HuH-7.5 (cell line): ENCODE results near the gene ACOX3.

Experiments
- DNase-seq: peaks from one replicate; pipeline ENCODE4 v3.0.0; 2011; ENCODE audit warnings: low spot score

Gene ACOX3

DNA sequence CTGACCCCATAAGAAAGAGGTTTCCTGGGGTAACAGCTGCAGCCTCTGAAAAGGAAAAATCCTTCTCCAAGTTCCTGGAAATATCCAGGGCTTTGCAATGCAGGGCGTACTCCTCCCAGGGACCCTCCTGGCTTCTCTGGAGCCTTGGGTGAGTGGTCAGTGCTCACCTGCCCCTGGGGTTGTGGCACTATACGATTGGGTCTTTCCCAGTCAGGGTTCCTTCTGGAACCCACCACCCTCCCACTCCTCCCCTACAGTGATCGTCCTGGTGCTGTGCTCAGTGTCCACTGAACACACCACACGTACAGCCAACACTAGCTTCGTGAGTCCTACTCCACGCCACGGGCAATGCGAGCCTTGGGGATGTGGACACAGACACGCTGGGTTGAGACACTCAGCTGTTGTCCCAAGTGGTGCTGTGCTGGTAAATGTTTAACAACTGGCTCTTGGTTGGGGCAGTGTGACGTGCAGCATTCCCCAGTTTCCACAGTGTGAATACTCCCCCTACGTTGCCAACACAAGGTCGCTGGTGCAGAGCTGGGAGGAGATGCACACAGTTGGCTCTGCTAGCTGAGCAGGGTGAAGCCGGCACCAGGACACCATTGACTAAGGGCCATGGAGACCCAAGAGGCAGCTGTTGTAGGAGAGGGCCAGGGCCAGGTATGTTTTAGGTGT, 105.6 kb downstream of the ACOX3 start:
- DNase-seq: no peak

DNA sequence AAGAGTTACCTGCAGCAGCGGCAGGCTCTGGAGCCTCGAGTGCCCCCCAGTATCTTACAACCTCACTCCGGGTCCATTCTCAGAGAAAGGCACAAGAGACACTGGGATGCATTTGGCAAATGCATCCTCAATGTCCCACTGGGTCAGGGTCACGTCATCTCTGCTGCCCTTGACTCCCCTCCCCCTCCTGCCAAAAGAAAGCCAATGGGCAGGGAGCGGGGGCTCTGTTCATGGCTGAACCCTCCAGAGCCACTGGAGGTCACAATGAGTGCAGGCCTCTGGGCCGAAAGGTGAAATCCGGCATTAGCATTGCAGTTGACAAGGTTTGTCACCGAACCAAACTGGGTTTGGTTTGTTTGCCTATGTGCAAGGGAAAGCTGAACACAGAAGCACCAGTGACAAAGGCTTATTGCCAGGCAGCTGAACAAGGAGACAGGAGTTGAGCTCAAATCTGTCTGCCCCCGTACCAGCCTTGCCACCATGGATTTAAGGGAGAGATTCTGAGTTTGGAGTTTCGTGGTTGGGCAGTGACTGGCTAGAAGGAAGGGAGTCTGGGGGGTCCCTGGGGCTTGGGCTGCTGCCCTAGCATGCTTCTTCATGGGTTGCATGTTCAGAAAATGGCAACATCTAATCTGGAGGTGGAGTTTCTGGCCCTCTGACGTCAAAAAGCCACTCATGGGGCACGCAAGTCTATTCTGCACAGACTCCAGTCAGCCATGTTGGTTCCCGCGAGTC, 106.6 kb downstream of the ACOX3 start:
- no peak for DNase-seq

DNA sequence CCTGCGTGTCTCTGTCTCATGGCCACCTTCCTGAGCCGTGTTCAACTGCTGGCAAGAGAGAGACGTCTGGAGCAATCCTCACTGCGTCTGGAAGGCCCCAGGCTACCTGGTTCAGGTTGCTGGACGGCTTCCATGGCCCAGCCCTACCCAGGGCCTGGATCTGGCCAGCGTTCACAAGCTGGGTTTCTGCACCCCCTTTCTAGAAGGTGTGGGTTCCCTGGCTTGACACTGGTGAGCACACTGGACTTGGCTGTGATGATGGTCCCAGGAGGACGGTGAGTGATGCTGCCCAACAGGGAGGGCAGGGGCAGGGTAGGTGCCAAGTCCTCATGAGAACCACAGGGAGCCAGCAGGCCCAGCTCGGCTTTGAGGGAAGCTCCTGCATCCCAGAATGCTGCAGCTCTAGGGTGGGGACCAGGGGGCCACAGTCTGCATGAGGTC, 107.6 kb downstream of the ACOX3 start:
- no peak for DNase-seq

DNA sequence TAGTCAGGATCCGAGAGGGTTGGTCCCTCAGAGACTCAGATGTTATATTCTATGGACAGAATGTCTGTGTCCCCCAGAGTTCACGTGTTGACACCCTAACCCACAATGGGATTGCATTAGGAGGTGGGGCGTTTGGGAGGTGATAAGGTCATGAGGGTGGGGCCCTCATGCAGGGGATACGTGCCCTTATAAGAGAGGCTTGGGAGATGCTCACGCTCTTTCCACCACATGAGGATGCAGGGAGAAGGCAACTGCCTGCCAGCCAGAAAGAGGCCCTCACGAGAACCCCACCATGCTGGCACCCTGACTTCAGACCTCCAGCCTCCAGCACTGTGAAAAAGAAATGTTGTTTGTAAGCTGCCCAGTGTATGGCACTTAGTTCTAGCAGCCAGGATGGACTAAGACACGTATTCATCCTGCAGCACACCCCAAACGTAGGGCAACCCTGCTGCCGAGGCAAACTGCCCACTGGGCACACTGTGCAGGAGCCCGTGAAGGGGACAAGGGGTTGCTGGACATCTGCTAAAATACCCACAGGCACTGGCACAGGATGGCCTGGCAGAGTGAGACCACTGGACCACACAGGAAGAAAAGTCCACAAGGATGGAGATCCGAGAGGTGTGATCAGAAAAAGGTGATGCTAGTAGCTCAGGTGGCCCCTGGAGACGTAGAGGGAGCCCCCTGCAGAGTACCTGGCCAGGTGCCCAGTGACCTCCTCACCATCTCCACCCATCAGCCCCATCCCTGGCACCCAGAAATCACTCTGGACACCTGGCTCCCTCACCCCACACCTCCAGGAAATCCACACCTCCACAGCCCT, 108.3 kb downstream of the ACOX3 start:
- no peak for DNase-seq

DNA sequence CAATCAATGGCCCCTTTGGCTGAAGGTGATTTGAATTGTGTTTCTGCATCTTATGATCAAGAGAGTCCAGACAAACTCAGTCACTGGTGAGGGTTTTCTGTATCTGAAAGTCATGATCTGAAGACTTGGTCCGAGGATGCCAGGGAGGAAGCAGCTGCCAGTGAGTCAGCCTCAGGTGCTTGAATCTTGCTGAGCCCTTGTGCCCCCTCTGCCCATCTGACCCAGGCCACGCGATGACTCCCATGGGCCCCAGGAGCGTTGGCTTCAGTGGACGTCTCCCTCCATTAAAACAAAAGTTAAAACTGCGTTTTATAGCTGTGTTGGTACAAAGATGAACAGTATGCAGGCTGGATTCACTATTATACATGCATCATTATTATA, 109.0 kb downstream of the ACOX3 start:
- DNase-seq: no peak

DNA sequence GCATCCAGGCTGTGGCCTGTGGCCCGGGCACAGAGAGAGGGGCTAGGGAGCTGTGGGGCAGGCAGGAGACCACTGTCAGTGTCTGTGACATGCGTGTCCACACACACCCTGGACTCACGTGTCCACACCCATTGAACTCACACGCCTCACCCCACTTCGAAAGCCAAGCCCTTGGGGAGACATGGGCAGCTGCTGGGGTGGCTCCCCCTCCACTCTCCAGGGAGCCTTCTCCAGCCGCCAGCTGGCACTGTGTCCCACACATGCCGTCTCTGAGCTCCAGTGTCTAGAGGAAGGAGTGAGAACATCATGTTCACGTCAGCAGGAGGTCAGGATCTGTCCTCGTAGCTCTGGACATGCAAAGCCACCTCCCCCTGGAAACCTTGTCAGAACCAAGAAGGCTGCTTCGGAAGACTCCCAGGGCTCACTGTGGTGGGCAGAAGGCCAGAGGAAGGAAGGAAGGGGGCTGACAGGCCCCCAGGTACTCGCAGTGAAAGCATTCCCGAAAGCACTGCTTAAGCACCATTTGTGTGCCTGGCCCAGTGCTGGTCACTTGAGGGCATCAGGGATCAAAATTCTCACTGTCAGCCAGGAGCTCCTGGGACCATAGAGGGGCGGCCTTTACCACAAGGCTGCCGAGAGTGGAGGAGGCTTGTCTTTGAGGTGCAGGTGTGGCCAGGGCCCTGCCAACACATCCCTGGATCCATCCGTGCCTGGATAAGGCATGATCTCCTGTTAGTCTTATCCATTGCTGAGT, 109.5 kb downstream of the ACOX3 start:
- no peak for DNase-seq

DNA sequence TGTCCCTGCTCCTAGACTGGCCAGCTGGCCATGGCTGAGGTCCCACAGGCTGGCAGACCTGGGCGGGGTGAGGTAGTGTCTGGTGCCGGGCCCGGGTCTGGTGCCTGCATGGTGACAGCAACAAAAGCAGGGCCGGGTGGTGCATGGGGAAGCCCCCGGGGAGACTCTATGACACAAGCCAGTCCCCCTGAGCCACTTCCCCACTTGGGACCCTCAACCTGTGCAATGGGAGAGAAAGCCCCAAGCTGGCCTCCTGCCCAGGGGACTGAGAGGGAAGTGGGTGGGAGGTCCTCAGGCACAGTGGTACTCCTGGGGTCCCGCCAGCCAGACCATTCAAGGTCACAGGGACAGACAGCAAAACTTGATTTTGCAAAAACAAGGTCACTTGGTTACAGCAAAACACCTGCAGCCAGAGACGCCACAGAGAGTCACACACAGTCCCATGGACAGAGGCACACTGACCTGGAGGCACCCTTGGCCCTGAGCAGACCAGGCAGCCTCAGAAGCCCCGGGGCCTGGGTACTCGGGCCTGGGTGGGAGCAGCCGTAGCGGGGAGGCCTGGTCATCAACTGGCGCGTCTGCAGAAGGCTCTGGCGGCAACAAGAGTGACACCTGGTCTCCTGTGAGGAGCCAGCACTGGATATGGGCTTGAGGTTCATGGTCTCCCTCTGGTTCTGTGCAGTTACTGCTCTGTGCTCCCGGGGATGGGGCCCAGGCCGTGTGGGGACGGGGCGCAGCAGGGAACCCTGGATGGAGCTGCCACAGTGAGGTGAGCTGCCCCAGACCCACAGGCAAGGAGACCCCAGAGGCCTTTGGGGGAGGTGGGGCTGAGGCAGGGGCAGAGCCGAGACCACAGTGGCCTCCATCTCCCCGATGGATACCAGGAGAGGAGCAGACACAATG, 110.4 kb downstream of the ACOX3 start:
- DNase-seq: no peak

DNA sequence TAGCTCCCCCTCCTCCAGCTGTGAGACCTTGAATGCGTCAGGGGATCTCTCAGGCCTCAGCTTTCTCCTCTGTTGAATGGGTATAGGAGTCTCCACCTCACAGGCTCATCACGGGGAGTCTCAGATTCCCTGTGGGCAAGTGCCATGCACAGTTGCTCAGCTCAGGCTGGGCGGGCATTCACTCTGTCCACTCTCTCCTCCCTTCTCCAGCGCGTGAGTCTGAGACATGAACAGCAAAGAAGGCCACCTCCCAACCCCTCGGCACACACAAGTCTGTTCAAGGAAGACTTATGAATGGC, 111.0 kb downstream of the ACOX3 start:
- DNase-seq: no peak

DNA sequence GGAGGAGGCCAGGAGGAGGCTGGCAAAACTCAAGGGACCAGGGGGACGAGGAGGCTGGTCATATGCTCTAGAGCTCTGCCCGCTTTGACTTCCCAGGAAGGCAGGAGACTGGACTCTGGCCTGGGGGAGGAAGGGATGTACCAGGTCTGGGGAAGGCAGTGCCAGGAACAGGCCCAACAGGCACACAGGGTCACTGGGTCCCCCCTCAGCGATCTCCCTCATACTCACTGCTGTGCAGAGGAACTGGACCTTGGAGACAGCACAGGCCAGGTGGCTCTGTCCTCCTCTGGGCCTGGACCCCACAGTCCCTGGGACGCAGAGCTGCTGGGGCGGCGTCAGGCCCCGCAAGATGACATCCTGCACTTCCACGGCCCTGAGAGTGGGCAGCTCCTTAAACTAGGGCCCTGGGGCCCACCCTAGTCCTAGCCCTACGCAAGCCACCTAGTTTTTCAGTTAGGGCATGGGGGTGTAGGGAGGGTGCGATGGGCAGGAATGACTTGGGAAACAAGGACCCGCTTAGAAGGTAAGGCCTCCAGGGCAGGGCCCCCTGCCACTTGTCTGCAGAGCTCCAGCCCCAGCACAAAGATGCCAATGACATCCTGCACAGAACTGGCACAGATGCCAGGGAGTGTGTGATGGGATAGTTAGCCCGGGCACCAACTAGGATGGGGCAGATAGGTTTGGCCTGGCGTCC, 111.5 kb downstream of the ACOX3 start:
- no peak for DNase-seq

DNA sequence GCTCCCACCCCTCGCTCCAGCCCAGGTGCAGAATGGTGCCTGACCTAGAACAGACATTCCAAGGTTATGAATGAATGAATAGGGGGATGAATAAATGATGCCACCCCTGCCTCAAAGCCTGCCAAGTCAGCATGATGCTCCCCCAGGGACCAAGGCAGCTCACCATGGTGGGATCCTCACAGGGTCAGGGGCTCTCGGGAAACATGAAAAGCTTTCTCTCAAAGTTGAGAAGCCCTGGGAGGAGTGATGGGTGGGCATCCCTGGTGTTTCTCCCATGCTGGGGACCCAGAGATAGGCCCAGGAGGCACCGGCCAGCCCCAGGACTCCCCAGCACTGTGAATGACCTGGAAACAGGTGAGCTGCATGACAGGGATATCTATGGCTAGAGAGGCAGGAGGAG, 112.1 kb downstream of the ACOX3 start:
- no peak for DNase-seq

DNA sequence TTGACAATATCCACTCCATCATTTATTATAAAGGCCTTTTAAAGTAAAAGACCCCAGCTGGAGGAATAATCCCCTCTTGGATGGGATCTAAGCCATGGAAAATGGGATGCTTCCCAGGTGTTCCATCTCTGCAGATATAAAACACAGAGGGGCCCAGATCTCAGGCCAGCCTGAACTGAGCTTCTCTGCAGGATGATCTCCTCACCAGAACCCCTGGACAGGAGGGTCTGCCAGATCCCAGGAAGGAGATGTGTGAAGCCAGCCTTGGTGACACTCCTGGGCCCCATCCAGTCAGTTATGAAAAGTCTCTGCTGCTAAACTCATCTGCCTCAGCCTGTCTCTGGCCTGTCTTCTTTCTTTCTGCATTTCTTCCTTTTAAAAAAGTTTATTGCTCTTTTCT, 114.3 kb downstream of the ACOX3 start:
- no peak for DNase-seq

DNA sequence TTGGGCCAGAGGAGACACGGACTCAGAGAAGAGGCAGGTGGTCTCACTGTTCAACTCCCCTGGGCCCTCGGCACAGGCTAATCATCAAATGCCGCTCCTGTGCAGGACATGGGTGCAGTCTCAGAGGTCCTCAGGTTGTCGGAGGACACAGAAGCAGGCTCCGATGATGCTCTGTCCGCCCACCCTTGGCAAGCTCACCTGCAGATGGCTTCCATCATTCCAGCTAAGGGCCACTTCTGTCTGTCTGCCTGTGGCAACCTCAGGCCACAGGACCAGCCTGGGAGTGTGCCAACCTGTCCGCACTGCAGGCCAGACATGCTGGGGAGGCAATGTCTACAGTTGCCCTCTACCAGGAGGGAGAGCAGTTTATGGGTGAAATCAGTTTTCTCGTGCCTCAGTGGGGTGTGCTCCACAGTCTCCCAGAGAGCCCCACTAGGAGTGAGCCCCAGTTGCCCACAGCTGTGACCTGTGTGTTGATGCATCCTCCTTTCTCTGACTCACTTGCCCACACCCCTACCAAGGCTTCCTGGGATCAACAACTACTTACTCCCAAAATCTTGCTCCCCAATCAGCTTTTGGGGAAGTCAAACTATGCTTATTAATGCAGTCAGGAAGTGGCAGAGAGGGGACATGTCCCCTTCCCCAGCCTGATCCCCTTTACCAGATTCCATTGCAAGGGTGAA, 115.1 kb downstream of the ACOX3 start:
- DNase-seq: no peak

DNA sequence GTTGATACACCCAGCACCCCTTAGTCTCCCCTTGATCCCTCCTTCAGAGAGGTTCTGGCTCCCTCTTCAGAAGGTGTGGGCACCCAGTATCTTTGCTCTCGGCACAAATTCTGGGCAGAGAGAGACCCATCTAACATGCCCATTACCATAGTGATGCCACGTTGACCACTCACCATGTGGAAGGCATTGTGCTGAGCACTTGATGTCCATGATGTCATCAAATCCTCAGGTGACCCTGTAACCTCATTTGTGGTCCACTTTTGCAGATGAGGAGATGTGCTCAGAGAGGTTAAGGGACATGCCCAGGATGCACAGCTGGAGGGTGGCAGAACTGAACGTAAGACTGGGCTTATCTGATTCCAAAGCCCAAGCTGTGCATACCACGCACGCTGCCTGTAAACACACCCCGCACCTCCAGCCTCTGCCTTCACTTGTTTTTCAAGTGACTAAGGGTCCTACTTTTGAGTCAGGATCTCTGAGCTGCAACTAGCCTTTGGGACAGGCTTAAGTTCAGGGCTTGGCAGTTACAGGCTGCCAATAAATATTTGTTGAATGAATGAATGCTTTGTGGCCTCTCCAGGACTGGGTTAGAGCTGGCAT, 115.8 kb downstream of the ACOX3 start:
- no peak for DNase-seq

DNA sequence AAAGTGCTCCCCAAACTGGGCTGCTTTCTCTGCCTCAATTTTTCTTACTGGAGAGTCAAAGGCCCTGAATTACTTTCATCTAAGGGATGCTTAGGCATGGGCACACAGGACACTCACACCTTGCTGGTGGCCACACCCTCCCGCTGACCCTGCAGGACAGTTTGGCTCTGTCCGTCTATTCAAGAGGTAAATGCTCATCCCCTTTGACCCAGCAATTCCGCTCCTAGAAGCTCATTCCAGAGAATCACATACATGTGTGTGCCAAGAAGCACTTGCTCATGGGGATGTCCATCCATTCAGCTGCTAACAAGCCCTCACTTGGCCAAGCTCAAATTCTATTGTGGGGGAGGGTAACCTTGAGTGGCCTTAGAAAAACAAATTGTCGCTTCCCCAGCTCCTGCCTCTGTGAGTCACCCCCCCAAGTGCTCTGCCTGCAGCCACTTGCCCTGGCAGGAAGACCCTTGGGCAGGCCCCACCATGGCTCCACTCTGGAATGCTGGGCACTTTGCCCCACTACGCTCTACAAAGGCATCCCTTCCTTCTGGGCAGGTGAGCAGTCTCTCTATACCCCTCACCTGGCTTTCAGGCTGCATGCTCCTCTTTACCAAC, 116.5 kb downstream of the ACOX3 start:
- no peak for DNase-seq

DNA sequence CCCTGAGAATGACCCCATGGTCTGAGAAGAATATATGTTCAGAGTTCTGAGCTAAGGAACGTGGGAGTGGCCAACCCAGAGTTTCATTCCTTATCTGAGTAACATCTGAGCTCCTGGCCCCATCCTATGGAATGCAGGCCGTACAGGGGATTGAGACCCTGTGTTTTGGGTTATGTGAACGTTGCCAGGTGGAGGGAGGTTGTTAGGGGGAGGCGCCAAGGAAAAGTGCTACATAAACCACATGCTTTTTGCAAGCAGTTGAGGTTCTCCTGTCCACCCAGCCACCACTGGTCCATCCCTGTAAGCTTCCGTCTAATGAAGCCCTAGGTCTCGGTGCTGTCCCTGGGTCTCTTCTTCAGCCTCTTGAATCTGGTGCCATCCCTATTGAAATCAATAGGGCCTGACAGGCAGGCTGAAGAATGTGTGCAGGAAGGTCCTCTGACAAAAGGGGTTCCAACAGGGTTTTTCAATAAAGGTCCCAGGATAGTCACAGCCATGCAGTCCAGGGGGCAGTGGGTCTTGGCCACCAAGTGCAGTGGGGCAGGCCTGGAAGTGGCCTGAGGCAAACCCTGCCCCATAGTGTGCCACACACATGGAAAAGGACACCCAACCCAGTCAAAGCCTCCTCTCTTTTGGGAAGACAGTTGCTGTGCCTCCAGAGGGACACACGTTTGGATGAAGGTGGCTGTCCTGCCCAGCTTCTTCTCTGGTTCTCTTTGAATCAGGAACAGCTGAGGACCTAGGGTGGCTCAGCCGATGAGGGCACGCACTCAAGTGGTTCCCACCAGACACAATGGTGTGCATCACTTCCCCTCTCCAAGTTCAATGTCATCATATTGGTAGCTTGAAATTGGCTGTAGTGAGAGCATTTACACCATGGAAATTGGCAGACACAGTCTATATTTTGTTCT, 117.5 kb downstream of the ACOX3 start:
- DNase-seq: no peak

DNA sequence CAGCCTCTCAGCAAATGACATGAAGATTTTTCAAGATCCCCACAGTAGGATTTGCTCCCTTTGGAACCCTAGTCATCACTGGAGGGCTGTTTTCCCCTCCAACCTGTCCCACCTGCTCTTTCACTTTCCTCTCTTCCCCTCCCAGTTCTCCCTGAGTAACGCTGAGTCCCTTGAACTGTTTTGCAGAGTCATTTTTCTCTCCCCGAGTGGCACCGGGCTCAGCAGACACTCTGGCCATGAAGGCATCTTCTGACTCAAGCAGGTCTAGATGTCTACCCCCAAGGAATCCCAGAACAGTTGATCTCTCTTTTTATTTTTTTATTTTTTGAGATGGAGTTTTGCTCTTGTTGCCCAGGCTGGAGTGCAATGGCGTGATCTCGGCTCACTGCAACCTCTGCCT, 118.8 kb downstream of the ACOX3 start:
- no peak for DNase-seq

DNA sequence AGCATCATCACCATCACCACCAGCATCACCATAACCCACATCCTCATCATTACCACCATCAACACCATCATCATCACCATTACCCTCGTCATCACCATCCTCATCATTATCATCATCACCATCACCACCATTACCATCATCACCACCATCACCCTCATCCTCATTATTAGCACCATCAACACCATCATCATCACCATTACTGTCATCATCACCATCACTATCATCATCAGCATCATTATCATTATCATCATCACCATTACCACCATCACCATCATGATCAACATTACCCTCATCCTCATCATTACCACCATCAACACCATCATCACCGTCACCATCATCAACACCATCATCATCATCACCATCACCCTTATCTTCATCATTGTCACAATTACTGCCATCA, 119.3 kb downstream of the ACOX3 start:
- DNase-seq: no peak

DNA sequence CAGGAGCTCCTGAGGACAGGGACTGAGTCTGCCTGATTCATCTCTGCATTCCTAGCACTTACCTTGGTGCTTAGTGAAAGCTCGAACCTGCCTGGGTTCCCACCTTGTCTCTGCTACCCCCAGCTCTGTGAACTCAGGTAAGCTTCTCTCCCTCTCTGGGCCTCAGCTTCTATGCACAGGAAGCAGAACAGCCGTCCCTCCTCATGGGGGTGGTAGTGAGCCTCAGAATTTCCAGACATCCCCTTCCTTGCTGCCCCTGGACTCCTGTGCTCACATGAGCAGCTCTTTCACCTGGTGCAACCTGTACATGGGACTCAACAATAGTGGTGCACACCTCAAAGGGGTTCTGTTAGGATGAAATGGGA, 120.2 kb downstream of the ACOX3 start:
- DNase-seq: no peak
